ENCODE data around the gene GPC5. TPM values are rescaled to one million over a fixed set of nuclear protein-coding genes. Genes with fewer than 3 reads are reported as not detected.
"Not testable (repeated sequence)": the region's sequence is repeated elsewhere in the genome, so short reads cannot be mapped to it uniquely, and the experiment has no call there.

Gene GPC5
- total RNA-seq, 1 experiment from 2014 or later: 0.11 TPM

DNA sequence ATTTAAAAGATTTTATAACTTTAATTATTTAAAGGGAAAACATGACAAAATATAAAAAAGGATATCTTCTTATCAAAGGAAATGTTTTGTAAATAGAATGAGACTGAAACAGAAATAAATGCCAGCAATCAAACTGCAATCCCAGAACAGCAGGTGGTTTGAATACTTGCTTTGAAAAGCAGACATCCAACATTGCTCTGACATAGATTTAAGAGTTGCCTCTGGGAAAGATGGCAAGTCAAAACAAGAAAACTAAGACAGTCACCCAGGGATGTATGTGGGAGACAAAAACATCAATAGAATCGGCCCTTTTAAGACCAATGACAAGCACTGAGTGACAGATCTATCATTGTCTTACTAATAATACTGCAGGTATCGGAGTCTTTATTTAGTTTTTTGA is 1038.5 kb downstream of the GPC5 start:
- DNase-seq (ENCODE audit: low read depth): no peak

DNA sequence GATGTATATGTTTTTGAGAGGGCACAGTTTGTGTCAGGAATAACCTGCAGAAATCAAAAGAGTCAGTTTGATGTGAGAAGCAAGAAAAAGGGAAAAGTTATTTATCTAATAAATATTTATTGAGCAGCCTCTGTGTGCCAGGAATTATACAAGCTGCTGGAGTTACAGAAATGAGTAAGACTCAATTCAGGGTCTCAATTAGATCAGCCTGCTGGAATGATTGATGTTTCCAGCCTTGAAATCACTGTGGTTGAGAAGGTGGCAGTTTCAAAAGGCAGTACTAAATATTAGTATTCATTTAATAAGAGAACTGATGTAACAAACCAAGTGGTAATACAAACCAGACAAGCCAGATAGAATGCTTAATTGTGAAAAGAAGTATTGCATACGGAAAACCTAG is 1045.8 kb downstream of the GPC5 start:
- no peak for DNase-seq (ENCODE audit: low read depth)

- no peak for DNase-seq (ENCODE audit: low read depth)
These were observed 1052.6 kb downstream of the GPC5 start for GRCh38 chr13:92451060-92451459.

DNA sequence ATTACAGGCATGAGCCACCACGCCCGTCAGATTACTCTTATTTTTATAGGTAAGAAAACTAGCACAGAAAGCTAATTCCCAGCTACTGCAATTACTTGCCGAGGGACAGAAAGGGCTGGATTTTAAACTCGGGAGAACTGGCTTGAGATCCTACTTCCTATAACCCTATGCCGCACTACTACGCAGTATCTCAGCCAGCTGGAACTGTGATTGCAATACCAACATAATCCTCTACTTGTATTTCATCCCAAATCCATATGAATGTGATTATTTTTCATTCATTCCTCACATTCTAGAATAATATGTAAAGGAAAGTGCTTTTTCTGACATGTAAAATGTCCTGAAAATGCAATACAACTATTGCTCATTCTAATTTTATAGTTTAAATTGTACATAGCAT is 1054.4 kb downstream of the GPC5 start:
- DNase-seq (ENCODE audit: low read depth): no peak

DNA sequence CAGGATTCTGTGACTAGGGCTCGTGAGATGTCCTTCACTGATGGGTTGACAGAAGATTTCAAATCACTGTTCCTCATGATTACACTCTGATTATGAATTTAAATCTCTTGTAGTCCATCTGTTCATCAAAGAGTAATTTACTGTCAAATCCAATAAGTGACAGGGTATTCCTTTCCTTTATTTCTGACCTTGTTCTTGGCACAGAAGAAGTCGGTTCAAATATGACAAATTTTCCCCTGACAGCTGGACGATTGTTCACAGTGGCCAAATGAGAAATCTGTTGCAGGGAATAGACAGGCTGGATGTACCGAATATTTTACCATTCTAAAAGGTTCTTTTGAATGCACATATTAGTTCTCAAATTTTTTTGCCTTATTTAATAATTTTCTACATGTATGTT is 1060.9 kb downstream of the GPC5 start:
- no peak for DNase-seq (ENCODE audit: low read depth)

DNA sequence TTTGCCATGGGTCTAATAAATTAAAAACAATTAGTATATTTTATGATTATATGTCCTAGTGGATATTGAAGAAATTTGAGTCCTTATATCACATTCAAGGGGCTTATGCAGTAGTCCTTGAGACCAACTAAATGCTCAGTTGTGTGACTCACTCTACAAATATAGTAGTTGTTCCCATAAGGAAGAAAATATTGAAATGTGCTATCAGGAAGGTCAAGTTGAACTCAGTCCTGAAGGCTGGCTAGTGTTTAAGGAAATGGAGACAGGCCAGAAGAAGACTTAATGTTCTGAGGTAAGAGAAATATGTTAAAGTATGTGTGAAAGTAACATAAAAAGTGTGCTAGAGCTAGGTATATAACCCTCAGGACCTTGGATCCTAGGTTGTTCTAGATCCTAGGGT is 1062.1 kb downstream of the GPC5 start:
- no peak for DNase-seq (ENCODE audit: low read depth)

GRCh38 chr13:92461402-92461801 is 1063.0 kb downstream of the GPC5 start:
- no peak for DNase-seq (ENCODE audit: low read depth)

DNA sequence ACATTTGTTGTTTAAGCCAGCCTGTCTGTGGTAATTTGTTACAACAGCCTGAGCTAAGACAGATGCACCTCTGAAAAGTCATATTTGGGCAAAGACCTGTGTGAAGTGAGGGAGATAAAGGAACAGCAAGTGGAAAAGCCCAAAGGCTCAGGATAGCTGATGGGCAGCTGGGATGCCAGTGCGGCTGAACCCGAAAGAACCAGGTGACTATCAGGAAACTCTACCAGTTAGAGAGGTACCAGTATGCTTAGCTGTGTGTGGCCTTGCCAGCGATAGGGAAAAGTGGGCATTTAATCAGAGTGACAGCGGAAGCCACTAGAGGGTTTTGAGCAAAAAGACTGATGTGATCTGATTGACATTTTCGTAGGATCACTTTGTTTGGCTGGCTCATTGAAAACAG is 1063.4 kb downstream of the GPC5 start:
- no peak for DNase-seq (ENCODE audit: low read depth)

GRCh38 chr13:92463134-92463533 is 1064.7 kb downstream of the GPC5 start:
- no peak for DNase-seq (ENCODE audit: low read depth)

DNA sequence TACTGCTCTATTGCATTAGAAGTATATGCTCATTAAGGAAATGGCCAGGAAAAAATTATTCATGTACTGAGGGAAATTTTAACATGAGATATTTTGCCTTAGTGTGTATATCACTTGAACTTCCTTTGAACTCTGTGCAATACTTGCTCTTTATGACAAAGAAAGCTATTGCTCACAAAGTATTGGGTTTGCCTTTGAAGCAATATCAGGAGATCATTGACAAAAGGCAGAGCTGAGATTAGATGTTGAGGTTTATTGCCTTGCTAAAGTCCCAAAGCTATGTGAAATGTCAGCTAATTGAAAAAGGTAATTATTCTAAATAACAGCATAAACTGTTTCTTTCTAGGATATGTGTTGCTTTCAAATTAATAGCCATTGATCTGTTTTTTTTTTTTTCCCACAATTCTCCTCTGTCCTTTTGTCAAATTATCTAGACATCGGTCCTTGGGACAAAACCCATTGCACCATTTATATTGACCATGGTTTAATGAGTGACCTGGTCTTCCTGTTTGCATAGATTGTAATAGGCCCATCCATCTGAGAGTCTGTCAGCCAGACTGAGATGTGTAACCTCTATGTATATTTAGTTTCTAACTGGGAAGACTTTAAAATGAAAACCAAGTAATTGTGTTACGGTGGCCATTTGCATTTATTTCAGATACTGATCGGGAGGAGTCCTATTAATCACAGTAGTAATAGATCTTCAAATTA is 1075.5 kb downstream of the GPC5 start:
- DNase-seq (ENCODE audit: low read depth): no peak

- DNase-seq (ENCODE audit: low read depth): no peak
These were observed 1082.0 kb downstream of the GPC5 start for GRCh38 chr13:92480387-92480786.

GRCh38 chr13:92482790-92483189 is 1084.4 kb downstream of the GPC5 start:
- not testable (repeated sequence) for DNase-seq (ENCODE audit: low read depth)

GRCh38 chr13:92483894-92484293 is 1085.5 kb downstream of the GPC5 start:
- no peak for DNase-seq (ENCODE audit: low read depth)

GRCh38 chr13:92487238-92487637 is 1088.8 kb downstream of the GPC5 start:
- DNase-seq (ENCODE audit: low read depth): no peak

GRCh38 chr13:92488249-92488852 is 1089.9 kb downstream of the GPC5 start:
- no peak for DNase-seq (ENCODE audit: low read depth)

- no peak for DNase-seq (ENCODE audit: low read depth)
These were observed 1093.4 kb downstream of the GPC5 start for GRCh38 chr13:92491839-92492238.

DNA sequence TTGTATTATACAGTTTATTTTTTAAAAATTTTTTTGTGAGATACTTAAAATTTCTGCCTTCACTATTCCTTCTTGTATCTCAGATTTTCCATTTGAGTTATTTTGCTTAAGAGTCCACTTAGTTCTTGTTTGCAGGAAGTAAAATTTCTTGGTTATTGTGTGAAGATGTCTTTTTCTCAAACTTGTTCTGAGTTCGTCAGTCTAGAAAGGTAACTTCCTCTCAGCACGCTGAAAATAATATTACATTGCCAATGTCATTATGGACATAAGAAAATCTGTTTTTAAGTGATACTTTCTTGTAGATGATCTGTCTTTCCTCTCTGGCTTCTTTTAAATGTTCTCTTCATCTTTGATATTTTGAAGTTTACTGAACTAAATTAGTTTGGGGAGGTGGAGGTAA is 1096.5 kb downstream of the GPC5 start:
- no peak for DNase-seq (ENCODE audit: low read depth)

GRCh38 chr13:92500192-92500591 is 1101.8 kb downstream of the GPC5 start:
- DNase-seq (ENCODE audit: low read depth): no peak

- DNase-seq (ENCODE audit: low read depth): no peak
These were observed 1112.0 kb downstream of the GPC5 start for GRCh38 chr13:92510416-92510815.

DNA sequence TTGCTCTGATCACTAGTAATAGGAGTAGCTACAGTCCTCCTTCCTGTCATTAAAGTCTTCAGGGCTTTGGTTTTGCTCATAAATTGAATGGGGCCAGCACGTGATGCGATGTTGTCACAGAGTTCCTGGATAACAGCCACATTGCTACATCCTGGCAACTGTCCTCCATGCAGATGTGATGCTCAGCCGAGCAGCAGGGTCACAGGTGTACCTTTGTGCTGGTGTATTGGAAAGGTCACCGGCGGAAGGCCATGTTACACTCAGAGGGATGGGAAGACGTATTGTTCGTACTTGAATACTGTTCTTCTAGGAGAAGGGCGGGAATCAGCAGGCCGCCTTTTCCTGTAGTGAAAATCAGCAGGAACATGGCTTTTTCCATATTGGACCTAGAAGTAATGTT is 1114.4 kb downstream of the GPC5 start:
- DNase-seq (ENCODE audit: low read depth): no peak

DNA sequence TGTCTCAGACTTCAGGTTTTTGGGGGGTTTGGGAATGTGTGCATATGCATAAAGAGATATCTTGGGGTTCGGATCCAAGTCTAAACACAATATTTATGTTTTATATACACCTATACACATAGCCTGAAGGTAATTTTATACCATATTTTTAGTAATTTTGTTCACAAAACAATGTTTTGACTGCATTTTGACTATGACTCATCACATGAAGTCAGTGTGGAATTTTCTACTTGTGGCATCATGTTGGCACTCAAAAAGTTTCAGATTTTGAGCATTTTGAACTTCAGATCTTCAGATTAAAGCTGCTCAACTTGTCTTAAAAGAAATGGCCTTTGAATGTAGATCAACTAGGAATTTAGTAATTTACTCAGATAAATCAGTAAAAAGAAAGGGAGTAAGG is 1115.3 kb downstream of the GPC5 start:
- DNase-seq (ENCODE audit: low read depth): no peak

GRCh38 chr13:92514420-92515125 is 1116.2 kb downstream of the GPC5 start:
- DNase-seq (ENCODE audit: low read depth): no peak

GRCh38 chr13:92516878-92517277 is 1118.5 kb downstream of the GPC5 start:
- DNase-seq (ENCODE audit: low read depth): not testable (repeated sequence)
